SK-N-SH treated with all-trans-retinoic acid at 6 μM for 48 hours (cell line): ENCODE data around the gene POLR2B.

Experiments
- ATAC-seq: fragments of 200-7000 bp; cut with Tn5 transposase; 3 replicates; pipeline ENCODE4 v1.9.1; 2020; ENCODE audit warnings: mild to moderate bottlenecking, moderate library complexity
- ARNTL ChIP-seq: fragments of 450-650 bp; formaldehyde crosslinking; IDR thresholded peaks from 2 replicates; pipeline ENCODE4 v1.5.0; 2020; ENCODE audit warnings: low read depth, mild to moderate bottlenecking, moderate library complexity, borderline replicate concordance
- CREB5 ChIP-seq: fragments of 250-450 bp; sonication (Bioruptor Pico); IDR thresholded peaks from 2 replicates; pipeline ENCODE4 v1.5.1; 2020; ENCODE audit warnings: low read depth, mild to moderate bottlenecking, moderate library complexity
- CSDC2 ChIP-seq: fragments of 250-450 bp; sonication (Bioruptor Pico); IDR thresholded peaks from 2 replicates; pipeline ENCODE4 v1.5.0; 2020; ENCODE audit warnings: mild to moderate bottlenecking, moderate library complexity
- CSRNP3 ChIP-seq: fragments of 250-450 bp; sonication (Bioruptor Pico); IDR thresholded peaks from 2 replicates; pipeline ENCODE4 v1.5.1; 2021; ENCODE audit warnings: mild to moderate bottlenecking, moderate library complexity
- ESRRG ChIP-seq: fragments of 250-450 bp; sonication (Bioruptor Pico); IDR thresholded peaks from 2 replicates; pipeline ENCODE4 v1.6.1; 2021; ENCODE audit warnings: mild to moderate bottlenecking
- GLIS3 ChIP-seq: fragments of 250-450 bp; sonication (Bioruptor Pico); IDR thresholded peaks from 2 replicates; pipeline ENCODE4 v1.5.0; 2020; ENCODE audit warnings: mild to moderate bottlenecking, moderate library complexity
- ISL1 ChIP-seq: fragments of 250-450 bp; sonication (Bioruptor Pico); IDR thresholded peaks from 2 replicates; pipeline ENCODE4 v2.1.2; 2022; ENCODE audit warnings: mild to moderate bottlenecking, moderate library complexity
- OSR1 ChIP-seq: fragments of 250-450 bp; sonication (Bioruptor Pico); IDR thresholded peaks from 2 replicates; pipeline ENCODE4 v1.8.0; 2022; ENCODE audit warnings: moderate library complexity, mild to moderate bottlenecking, inconsistent platforms
- PATZ1 ChIP-seq: fragments of 250-450 bp; sonication (Bioruptor Pico); IDR thresholded peaks from 2 replicates; pipeline ENCODE4 v1.8.0; 2020; ENCODE audit warnings: mild to moderate bottlenecking, moderate library complexity, borderline replicate concordance
- POU6F1 ChIP-seq: fragments of 250-450 bp; sonication (Bioruptor Pico); IDR thresholded peaks from 2 replicates; pipeline ENCODE4 v1.8.0; 2021; ENCODE audit warnings: low read depth, mild to moderate bottlenecking, moderate library complexity, borderline replicate concordance
- PPARA ChIP-seq: fragments of 250-450 bp; sonication (Bioruptor Pico); IDR thresholded peaks from 2 replicates; pipeline ENCODE4 v1.5.0; 2020; ENCODE audit warnings: mild to moderate bottlenecking, borderline replicate concordance
- RARB ChIP-seq: fragments of 250-450 bp; sonication (Bioruptor Pico); IDR thresholded peaks from 2 replicates; pipeline ENCODE4 v1.8.0; 2021; ENCODE audit warnings: mild to moderate bottlenecking, moderate library complexity
- TCF4 ChIP-seq: fragments of 250-450 bp; sonication (Bioruptor Pico); IDR thresholded peaks from 2 replicates; pipeline ENCODE4 v1.8.0; 2021; ENCODE audit warnings: mild to moderate bottlenecking, moderate library complexity, borderline replicate concordance
- ZC3H10 ChIP-seq: fragments of 250-450 bp; sonication (Bioruptor Pico); IDR thresholded peaks from 2 replicates; pipeline ENCODE4 v1.5.1; 2021; ENCODE audit warnings: mild to moderate bottlenecking, moderate library complexity
- ZFP3 ChIP-seq: fragments of 250-450 bp; sonication (Bioruptor Pico); IDR thresholded peaks from 2 replicates; pipeline ENCODE4 v1.5.0; 2020; ENCODE audit warnings: mild to moderate bottlenecking, moderate library complexity
- ZFP30 ChIP-seq: fragments of 450-650 bp; formaldehyde crosslinking; IDR thresholded peaks from 2 replicates; pipeline ENCODE4 v1.5.0; 2022; ENCODE audit warnings: mild to moderate bottlenecking, moderate library complexity
- ZNF70 ChIP-seq: fragments of 450-650 bp; formaldehyde crosslinking; IDR thresholded peaks from 2 replicates; pipeline ENCODE4 v1.5.0; 2020; ENCODE audit warnings: mild to moderate bottlenecking, moderate library complexity
- ZNF8 ChIP-seq: fragments of 450-650 bp; formaldehyde crosslinking; IDR thresholded peaks from 2 replicates; pipeline ENCODE4 v1.5.0; 2020; ENCODE audit warnings: mild to moderate bottlenecking, moderate library complexity

The POLR2B gene

GRCh38 chr4:56972389-56972788 is 6.3 kb upstream of the POLR2B start:
- TF ChIP-seq POU6F1 (CRISPR knock-in tag) = no peak
- TF ChIP-seq RARB = no peak
- TF ChIP-seq OSR1 (CRISPR knock-in tag) = no peak
- ATAC-seq = no peak

- no peak for ATAC-seq
- TF ChIP-seq OSR1 (CRISPR knock-in tag) (no peak), ZC3H10 (no peak)
Observed at GRCh38 chr4:56972809-56973208, 5.9 kb upstream of the POLR2B start.

- no peak for ATAC-seq
- TF ChIP-seq OSR1 (CRISPR knock-in tag) = no peak
- no peak for TF ChIP-seq RARB
- no peak for TF ChIP-seq GLIS3
- TF ChIP-seq POU6F1 (CRISPR knock-in tag) = no peak
- no peak for TF ChIP-seq PATZ1 (CRISPR knock-in tag)
- TF ChIP-seq ZFP30 = no peak
- TF ChIP-seq ESRRG (CRISPR knock-in tag) = no peak
- TF ChIP-seq PPARA = no peak
- no peak for TF ChIP-seq TCF4 (CRISPR knock-in tag)
- TF ChIP-seq CSRNP3 (CRISPR knock-in tag) = no peak
- TF ChIP-seq ZNF8 = no peak
- TF ChIP-seq CSDC2 (CRISPR knock-in tag) = no peak
- TF ChIP-seq ZNF70 = no peak
Observed at GRCh38 chr4:56973336-56973735, 5.4 kb upstream of the POLR2B start.

GRCh38 chr4:56976283-56976836 is 2.3 kb upstream of the POLR2B start:
- ATAC-seq = peak; percentile 2
- TF ChIP-seq POU6F1 (CRISPR knock-in tag) (no peak), CREB5 (no peak), PATZ1 (CRISPR knock-in tag) (no peak), ISL1 (CRISPR knock-in tag) (no peak), ZNF70 (no peak), ZFP3 (no peak), ZC3H10 (no peak), TCF4 (CRISPR knock-in tag) (no peak), OSR1 (CRISPR knock-in tag) (no peak), CSRNP3 (CRISPR knock-in tag) (no peak), ARNTL (no peak)
